Measurements from ENCODE around the gene TARS1.

DNA sequence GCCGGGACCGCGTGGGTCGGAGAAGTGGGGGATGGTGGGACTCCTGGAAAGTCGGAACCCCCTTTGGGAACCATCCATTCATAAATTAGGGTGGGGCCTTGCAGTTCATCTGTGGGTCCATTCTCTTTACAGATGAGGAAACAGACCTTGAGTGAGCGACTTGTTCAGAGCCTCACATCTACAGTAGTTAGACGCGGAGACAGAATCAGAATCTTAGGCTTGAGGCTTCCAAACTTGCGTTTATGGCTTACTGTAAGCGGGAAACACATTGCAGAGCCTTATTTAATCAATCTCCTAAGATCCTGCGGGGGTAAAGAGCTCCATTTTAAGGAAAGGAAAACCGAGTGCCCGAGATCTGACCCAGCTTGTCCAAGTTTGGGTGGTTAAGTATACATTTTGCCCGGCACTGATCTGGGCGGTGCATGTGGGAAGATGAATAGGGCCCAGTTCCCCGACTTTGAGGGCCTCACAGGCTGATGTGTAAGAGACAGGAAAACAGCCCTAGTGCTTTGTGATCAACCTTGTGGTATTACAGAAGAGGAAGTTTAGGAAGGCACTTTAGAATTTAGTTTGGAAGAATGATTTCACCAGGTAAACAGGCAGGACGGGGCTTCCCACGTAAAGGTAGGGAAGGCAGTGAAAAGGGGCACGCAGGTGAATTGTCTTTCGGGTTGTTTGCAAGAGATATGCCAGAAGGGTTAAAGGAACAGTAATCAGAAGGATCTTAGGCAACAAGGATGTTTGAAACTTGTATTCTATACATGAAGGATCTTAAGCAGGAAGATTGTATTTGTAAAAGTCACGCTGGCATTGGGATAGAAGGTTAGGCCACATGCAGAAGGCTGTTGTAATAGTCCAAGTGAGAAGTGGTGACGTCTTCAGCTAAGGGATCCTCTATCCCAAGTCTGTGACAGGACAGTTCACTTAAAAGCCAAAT is 744 bp downstream of the TARS1 start:
- TF ChIP-seq, protein P1, sequence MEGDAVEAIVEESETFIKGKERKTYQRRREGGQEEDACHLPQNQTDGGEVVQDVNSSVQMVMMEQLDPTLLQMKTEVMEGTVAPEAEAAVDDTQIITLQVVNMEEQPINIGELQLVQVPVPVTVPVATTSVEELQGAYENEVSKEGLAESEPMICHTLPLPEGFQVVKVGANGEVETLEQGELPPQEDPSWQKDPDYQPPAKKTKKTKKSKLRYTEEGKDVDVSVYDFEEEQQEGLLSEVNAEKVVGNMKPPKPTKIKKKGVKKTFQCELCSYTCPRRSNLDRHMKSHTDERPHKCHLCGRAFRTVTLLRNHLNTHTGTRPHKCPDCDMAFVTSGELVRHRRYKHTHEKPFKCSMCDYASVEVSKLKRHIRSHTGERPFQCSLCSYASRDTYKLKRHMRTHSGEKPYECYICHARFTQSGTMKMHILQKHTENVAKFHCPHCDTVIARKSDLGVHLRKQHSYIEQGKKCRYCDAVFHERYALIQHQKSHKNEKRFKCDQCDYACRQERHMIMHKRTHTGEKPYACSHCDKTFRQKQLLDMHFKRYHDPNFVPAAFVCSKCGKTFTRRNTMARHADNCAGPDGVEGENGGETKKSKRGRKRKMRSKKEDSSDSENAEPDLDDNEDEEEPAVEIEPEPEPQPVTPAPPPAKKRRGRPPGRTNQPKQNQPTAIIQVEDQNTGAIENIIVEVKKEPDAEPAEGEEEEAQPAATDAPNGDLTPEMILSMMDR (IDR thresholded peaks at IDR 0.05): no peak
- no peak for TF ChIP-seq POLR2A (IDR thresholded peaks at IDR 0.05)
